HCT116 (cell line): ENCODE data around the gene CDK4.

Source experiments
- CEBPB ChIP-seq: IDR thresholded peaks from 2 replicates; pipeline ENCODE4 v1.6.1; 2012; ENCODE audit warnings: low read depth
- EZH2phosphoT487 ChIP-seq: fragments of 200-600 bp; IDR thresholded peaks from 2 replicates; pipeline ENCODE4 v1.6.1; 2018; ENCODE audit warnings: antibody characterized with exemption, borderline replicate concordance
- POLR2AphosphoS5 ChIP-seq: IDR thresholded peaks from 2 replicates; pipeline ENCODE4 v1.6.1; 2011; ENCODE audit warnings: mild to moderate bottlenecking, low read depth, low read length, moderate library complexity
- SRF ChIP-seq: IDR thresholded peaks from 2 replicates; pipeline ENCODE4 v1.6.1; 2012; ENCODE audit warnings: low read depth
- ZNF274 ChIP-seq: fragments of 200-500 bp; sonication (Bioruptor generic); IDR thresholded peaks from 2 replicates; pipeline ENCODE4 v1.6.1; 2014; ENCODE audit warnings: mild to moderate bottlenecking, low read depth, low read length, inconsistent platforms
- TF ChIP-seq, protein P1 (sequence below), 3 experiments: fragments of 200-600 bp in 1 of 3; sonication (generic) in 1 of 3; IDR thresholded peaks in 2 of 3; conservative IDR thresholded peaks in 1 of 3; 2 replicates each; pipeline ENCODE4 v1.5.1; 2012 to 2017; ENCODE audit warnings: low read depth in 2 of 3, low read length in 2 of 3, antibody characterized with exemption in 1 of 3, borderline replicate concordance in 1 of 3, control low read depth in 1 of 3, mild to moderate bottlenecking in 1 of 3, mixed read lengths in 1 of 3, mixed run types in 1 of 3, moderate library complexity in 1 of 3; ENCODE audit not compliant: insufficient read depth in 1 of 3
- TF ChIP-seq, protein P2 (sequence below): IDR thresholded peaks from 2 replicates; pipeline ENCODE4 v1.6.1; 2011; ENCODE audit warnings: mild to moderate bottlenecking, low read length, moderate library complexity; ENCODE audit not compliant: insufficient replicate concordance; ENCODE audit errors: extremely low read depth

DNA sequence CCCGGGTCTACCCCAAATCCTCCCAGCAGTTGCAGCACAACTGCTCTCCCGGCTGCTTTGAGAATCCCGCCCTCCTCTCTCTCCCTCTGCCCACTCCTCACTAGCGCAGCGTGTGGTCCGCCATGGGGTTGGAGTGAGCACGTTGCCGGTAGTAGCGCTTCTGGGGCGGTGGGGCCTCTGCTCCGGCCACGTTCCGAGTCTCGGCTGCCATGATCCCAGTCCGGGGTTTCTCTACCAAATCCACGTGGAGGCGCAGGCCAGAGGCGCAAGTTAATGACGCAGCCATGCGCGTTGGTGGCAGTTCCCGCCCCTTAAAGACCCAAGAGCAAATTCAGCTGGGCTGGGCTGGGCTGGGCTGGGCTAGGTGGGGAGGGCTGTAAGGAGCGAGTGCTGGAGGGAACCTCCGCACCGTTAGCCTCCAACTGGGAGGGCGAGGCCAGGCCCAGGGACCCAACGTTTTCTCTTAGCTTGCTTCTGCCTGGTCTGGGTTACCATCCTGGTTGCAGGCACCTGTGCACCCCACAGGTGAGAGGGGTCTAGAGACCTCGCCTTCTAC is 19.8 kb upstream of the CDK4 start, which contains the start of gene METTL1:
- TF ChIP-seq, protein P1, sequence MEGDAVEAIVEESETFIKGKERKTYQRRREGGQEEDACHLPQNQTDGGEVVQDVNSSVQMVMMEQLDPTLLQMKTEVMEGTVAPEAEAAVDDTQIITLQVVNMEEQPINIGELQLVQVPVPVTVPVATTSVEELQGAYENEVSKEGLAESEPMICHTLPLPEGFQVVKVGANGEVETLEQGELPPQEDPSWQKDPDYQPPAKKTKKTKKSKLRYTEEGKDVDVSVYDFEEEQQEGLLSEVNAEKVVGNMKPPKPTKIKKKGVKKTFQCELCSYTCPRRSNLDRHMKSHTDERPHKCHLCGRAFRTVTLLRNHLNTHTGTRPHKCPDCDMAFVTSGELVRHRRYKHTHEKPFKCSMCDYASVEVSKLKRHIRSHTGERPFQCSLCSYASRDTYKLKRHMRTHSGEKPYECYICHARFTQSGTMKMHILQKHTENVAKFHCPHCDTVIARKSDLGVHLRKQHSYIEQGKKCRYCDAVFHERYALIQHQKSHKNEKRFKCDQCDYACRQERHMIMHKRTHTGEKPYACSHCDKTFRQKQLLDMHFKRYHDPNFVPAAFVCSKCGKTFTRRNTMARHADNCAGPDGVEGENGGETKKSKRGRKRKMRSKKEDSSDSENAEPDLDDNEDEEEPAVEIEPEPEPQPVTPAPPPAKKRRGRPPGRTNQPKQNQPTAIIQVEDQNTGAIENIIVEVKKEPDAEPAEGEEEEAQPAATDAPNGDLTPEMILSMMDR (IDR thresholded peaks at IDR 0.05 in 2 of 3, conservative IDR thresholded peaks at IDR 0.05 in 1 of 3; ENCODE audit: borderline replicate concordance in 1 of 3, insufficient read depth in 1 of 3, low read depth in 2 of 3, low read length in 2 of 3) = no peak
- TF ChIP-seq POLR2AphosphoS5 (peak; percentile 67), ZNF274 (no peak), CEBPB (no peak), SRF (no peak), EZH2phosphoT487 (no peak)
- TF ChIP-seq, protein P2, sequence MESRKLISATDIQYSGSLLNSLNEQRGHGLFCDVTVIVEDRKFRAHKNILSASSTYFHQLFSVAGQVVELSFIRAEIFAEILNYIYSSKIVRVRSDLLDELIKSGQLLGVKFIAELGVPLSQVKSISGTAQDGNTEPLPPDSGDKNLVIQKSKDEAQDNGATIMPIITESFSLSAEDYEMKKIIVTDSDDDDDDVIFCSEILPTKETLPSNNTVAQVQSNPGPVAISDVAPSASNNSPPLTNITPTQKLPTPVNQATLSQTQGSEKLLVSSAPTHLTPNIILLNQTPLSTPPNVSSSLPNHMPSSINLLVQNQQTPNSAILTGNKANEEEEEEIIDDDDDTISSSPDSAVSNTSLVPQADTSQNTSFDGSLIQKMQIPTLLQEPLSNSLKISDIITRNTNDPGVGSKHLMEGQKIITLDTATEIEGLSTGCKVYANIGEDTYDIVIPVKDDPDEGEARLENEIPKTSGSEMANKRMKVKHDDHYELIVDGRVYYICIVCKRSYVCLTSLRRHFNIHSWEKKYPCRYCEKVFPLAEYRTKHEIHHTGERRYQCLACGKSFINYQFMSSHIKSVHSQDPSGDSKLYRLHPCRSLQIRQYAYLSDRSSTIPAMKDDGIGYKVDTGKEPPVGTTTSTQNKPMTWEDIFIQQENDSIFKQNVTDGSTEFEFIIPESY = no peak
